ENCODE results near the gene ALDH1L1. TPM values are rescaled to one million over a fixed set of nuclear protein-coding genes. Genes with fewer than 3 reads are reported as not detected.

The ALDH1L1 gene
- total RNA-seq, 1 donor from 2014 or later, result 4.1 TPM

- ATAC-seq, result no peak
- intact Hi-C loops (cut with DNase I), result no loop called here
Observed at GRCh38 chr3:126127452-126127851, 52.9 kb downstream of the ALDH1L1 start.

DNA sequence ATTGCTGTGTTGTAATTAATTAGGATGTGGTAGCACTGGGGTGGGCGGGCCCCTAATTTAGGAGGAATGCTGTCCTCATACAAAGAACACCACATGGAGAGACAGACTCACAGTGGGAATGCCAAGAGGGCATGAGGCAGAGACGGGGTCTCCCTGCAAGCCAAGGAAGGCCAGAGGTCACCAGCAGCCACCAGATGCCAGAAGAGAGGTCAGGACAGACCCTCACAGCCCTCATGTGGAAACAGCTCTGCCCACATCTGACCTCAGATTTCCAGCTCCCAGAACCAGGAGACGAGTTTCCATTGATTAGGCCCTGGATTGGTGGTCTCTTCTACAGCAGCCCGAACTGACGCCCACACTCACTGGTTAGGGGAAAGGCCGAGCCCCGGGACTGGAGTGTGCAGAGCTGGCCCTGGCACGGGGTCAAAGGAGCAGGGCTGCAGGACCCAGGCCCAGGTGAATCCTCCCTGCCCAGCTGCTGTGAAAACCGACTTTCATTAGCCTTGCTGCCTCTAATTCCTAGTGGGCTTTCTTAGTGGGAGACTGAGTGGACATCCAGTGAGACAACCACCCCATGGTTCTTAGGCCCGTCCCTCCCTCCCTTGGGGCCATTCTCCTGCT, 53.5 kb downstream of the ALDH1L1 start:
- no peak for ATAC-seq
- intact Hi-C loops (cut with DNase I), result no loop called here
- DNase-seq (ENCODE audit: low spot score), result peak; percentile 44

More at GRCh38 chr3:126127452-126127851, 52.9 kb downstream of the ALDH1L1 start:
- peak; percentile 30 for DNase-seq (ENCODE audit: low spot score)

DNA sequence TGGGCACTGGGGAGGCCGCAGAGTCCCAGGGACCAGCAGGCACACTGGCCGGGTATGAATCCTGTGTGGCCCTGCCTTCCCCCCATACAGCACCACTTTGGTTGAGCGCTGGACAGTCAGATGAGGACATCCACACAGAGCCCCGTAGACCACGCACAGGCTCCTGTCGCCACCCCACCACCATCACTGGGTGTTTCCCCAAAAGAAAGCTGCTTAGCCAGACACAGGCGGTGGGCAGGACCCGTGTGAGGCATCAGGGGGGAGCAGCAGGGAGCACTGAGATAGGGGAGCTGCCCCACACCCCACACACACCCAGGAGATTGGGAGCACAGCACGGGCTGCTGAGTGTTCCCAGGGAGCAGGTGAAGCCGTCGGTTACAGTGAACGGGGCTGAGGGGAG, 54.1 kb downstream of the ALDH1L1 start:
- DNase-seq (ENCODE audit: low spot score) (peak; percentile 25), ATAC-seq (no peak)
- intact Hi-C loops (cut with DNase I), result no loop called here

GRCh38 chr3:126125781-126126251, 54.6 kb downstream of the ALDH1L1 start:
- DNase-seq (ENCODE audit: low spot score) (peak; percentile 13), ATAC-seq (no peak)
- intact Hi-C loops (cut with DNase I), result no loop called here

DNA sequence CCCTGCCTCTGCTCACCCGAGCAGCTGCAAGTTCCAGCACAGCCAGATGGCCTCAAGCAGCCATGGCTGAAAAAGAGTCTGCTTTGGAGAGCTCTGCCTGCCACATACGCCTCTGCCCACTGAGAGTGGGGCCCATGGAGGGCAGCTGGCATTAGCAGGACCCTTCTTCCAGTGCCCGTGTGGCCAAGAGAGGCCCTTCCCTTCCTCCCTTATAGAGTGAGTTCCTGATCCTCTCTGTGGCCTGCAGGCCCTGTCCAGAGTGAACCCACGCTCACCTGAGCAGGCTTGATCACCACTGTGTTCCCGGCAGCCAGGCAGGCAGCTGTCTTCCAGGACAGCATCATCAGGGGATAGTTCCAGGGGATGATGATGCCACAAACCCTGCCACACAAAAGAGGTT, 55.0 kb downstream of the ALDH1L1 start:
- ATAC-seq (no peak), DNase-seq (ENCODE audit: low spot score) (peak; percentile 21)
- intact Hi-C loops (cut with DNase I), result no loop called here

DNA sequence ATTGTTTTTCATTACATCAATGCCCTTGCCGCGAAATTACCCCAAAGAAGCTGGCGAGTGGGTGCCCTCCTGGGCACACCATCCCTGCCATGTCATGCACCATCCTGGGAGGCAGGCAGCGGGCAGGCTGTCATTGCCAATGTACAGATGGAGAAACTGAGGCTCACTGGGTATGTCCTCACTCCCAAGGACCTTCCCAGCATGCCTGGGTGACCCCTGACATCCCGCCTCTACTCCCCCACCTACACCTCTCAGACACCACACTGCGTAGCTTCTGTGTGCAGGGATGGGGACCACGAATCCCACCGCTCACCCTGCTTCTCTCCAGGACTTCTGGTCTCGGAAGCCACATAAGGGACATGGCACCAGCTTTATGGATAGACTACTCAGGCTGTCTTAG, 55.5 kb downstream of the ALDH1L1 start:
- no peak for ATAC-seq
- intact Hi-C loops (cut with DNase I), result no loop called here
- DNase-seq (ENCODE audit: low spot score), result no peak

DNA sequence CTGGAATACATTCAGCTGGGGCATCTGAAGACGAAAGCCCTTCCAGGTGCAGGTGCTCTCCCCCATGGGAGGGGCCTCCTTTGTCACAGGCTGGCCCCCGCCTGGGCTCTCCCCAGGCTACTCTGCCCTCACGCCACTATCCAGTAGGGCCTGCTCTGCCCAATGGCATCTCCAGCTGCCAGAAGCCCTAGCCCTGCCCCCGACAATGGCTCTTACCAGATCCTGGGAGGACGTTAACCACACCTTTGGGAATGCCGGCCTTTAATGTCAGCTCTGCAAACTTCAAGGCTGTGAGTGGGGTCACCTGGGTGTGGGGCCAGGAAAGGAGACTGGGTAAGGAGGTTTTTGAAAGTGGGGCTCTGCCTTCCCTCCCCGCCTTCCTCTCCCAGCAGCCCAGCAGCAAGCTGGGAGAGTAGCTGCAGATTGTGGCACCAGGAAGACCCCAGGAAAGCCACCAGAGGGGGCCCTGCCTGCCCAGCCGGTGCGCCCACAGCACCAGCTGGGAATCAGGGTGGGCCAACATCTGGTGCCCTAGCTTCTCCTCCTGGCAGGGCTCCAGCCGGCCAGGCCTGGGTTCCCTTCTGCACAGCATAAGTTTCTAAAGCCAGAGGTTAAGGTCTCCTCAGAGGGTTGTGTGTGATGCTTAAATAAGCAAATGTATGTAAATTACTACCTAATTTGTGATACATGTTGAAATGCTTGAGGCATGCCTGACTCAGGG, 56.1 kb downstream of the ALDH1L1 start:
- intact Hi-C loops (cut with DNase I), result no loop called here
- ATAC-seq, result no peak
- peak; percentile 35 for DNase-seq (ENCODE audit: low spot score)

DNA sequence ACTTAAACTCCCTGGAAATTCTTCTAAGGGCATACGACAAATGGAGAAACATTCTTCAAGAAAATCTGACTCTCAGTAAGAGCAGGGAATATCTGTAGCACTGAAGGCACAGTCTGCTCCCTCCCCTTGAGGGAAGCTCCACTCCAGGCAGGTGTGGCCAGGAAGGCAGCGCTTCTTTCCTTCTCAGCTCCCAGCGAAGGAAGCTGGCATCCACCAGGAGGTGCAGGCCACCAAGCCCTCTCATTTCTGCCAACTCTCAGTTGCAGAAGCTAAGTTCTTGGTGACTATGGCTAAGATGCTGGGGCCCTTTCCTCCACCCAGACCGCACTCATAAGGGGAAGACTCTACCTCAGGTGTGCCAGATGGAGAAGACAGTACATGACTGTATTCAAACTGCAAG, 58.8 kb downstream of the ALDH1L1 start:
- no peak for ATAC-seq
- intact Hi-C loops (cut with DNase I), result no loop called here
- DNase-seq (ENCODE audit: low spot score), result peak; percentile 21

DNA sequence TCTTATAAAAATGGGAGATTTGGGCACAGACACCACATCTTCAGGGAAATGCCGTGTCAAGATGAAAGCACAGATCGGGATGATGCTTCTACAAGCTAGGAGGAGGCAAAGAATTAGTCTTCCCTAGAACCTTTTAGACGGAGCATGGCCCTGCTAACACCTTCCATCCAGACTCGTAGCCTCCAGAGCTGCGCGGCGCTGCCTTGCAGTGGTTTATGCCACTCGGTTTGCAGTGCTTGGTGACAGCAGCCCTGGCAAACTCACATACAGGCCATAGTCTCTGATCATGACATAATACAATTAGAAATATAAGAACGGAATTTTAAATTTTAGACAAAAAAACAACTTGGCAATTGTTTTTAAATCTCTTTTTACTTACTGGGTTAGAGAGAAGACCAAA, 59.3 kb downstream of the ALDH1L1 start:
- DNase-seq (ENCODE audit: low spot score) (peak; percentile 13), ATAC-seq (no peak)
- intact Hi-C loops (cut with DNase I), result no loop called here

- intact Hi-C loops (cut with DNase I), result no loop called here
- no peak for DNase-seq (ENCODE audit: low spot score)
- no peak for ATAC-seq
Observed at GRCh38 chr3:126119976-126120375, 60.4 kb downstream of the ALDH1L1 start.

DNA sequence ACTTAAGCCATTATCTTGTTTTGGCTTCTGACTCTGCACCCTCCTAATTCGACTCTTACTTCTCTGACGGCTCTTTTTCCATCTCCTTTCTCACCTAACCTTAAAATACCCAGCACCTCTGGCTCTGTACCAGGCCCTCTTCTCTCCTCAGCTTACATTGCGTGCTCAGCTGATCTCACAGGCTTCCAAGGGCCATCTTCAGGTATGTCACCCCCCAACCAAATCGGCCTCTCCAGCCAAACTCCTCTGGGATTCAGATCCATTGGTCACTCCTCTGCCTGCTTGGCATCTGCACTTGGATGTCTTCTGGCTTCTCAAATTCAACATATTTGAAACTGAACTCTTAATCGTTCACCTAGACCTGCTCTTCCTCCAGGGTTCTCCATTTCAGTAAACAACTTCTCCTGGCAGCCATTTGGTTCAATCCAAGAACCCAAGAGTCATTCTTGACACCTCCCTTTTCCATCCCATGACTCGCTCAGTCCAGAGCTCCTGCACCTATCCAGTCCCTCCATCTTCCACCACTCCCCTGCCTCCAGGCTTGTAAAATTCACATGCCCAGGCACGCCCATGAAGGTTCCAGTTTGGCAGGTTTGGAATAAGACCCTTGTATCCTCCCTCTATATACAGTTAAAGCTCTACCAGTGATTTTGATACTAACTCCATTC, 61.2 kb downstream of the ALDH1L1 start:
- intact Hi-C loops (cut with DNase I), result no loop called here
- ATAC-seq, result no peak

GRCh38 chr3:126118591-126118990, 61.8 kb downstream of the ALDH1L1 start:
- intact Hi-C loops (cut with DNase I), result no loop called here
- ATAC-seq (no peak), DNase-seq (ENCODE audit: low spot score) (peak; percentile 40)

More for the DNA sequence above, 61.2 kb downstream of the ALDH1L1 start:
- DNase-seq (ENCODE audit: low spot score), result peak; percentile 27

- ATAC-seq (no peak), DNase-seq (ENCODE audit: low spot score) (peak; percentile 45)
- intact Hi-C loops (cut with DNase I), result no loop called here
Observed at GRCh38 chr3:126117786-126118185, 62.6 kb downstream of the ALDH1L1 start.

GRCh38 chr3:126117212-126117611, 63.2 kb downstream of the ALDH1L1 start:
- no peak for ATAC-seq
- intact Hi-C loops (cut with DNase I), result no loop called here
- no peak for DNase-seq (ENCODE audit: low spot score)

DNA sequence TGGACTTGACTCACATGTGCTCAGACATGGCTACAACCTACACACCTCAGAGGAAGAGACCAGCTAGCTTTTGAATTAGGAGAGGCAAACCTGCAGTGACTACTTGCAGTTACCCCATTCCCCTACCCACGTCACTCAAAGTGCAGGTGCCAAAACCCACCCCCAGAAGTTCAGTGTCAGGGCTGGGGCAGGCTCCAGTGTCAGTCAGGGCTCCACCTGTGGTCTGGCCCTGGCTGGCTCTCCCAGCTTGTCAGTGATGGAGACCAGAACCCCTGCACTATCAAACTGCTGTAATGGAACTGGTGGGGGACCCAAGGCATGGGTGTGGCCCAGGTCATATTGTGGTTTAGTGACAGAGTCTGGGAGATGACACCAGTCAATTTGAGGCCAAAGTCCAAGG, 63.9 kb downstream of the ALDH1L1 start:
- intact Hi-C loops (cut with DNase I), result no loop called here
- peak; percentile 15 for DNase-seq (ENCODE audit: low spot score)
- no peak for ATAC-seq

DNA sequence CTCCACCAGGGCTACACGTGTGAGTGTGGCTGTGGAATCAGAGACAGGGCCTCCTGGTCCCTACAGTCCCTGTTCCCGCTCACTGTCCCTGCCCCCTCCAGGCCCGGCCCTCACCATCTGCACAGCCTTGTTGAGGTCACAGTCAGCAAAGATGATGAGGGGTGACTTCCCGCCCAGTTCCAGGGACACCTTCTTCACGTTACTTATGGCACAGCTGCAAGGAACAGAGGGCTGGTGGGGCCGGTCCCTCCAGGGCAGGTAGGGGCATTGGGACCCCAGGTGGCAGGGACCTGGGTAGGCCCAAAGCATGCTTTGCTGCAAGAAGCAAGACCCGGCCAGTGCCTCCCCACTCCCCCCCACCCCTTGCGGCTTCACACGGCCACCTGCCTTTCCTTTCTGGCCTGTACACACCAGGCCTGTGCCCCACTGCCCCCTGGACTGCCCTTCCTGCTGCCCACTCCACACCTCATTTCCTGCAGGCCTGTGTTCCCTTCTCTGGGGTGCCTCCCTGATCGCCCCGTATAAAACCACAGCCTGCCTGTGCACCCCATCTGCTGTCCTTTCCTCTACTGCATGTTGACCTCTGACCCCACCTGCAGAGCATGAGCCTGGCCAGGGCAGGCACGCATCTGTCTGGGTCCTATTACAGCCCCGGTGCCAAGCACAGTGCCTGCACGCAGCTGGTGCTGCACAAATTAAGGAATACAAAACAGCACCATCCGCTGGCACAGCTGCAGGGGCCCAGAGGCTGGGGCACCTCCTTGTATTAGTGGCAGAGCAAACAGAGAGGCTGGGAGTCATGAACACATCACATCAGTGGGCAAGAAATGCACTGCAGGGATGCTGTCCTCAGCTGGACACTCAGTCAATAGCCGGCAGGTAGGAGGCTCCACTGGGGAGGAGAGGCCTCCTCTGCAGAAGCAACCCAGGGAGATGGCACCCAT, 65.7 kb downstream of the ALDH1L1 start:
- peak; percentile 46 for DNase-seq (ENCODE audit: low spot score)
- no peak for ATAC-seq
- intact Hi-C loops (cut with DNase I), result no loop called here

- intact Hi-C loops (cut with DNase I), result no loop called here
- no peak for ATAC-seq
- peak; percentile 15 for DNase-seq (ENCODE audit: low spot score)
Observed at GRCh38 chr3:126113733-126114442, 66.5 kb downstream of the ALDH1L1 start.

DNA sequence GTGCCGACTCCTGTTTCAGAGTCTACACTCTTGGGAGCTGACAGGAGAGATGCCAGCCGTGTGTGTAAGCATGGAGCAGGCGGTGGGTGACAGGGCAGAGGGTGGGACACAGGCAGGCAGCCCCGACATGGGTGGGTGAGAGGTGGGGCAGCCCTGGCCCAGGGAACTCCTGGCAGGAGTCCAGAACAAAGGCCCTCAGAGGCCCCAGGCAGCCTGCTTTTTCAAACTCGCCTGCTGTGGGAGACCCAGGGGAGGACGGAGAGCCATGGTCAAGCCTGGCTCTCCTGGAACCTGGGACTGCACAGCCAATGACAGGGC, 67.2 kb downstream of the ALDH1L1 start:
- intact Hi-C loops (cut with DNase I), result no loop called here
- ATAC-seq, result no peak
- DNase-seq (ENCODE audit: low spot score), result peak; percentile 44
